Retinal pigment epithelial cell (primary cell): Measurements from ENCODE around the gene TBL1X.

ENCODE experiments used
- DNase-seq: peaks from one replicate; pipeline ENCODE4 v3.0.0-alpha.2; 2010; ENCODE audit warnings: low read depth
- H3K4me3 ChIP-seq: 2 replicates; pipeline ENCODE4 v1.5.1; 2011; ENCODE audit warnings: mild to moderate bottlenecking, low read length, control low read depth, moderate library complexity
- CTCF ChIP-seq: conservative IDR thresholded peaks from 2 replicates; pipeline ENCODE4 v1.5.1; 2011; ENCODE audit warnings: low read depth, low read length, control low read depth, inconsistent platforms

The TBL1X gene

GRCh38 chrX:9706421-9706820 lies 241.6 kb downstream of the TBL1X start:
- no peak for TF ChIP-seq CTCF
- no peak overlapping the region for H3K4me3 ChIP-seq

DNA sequence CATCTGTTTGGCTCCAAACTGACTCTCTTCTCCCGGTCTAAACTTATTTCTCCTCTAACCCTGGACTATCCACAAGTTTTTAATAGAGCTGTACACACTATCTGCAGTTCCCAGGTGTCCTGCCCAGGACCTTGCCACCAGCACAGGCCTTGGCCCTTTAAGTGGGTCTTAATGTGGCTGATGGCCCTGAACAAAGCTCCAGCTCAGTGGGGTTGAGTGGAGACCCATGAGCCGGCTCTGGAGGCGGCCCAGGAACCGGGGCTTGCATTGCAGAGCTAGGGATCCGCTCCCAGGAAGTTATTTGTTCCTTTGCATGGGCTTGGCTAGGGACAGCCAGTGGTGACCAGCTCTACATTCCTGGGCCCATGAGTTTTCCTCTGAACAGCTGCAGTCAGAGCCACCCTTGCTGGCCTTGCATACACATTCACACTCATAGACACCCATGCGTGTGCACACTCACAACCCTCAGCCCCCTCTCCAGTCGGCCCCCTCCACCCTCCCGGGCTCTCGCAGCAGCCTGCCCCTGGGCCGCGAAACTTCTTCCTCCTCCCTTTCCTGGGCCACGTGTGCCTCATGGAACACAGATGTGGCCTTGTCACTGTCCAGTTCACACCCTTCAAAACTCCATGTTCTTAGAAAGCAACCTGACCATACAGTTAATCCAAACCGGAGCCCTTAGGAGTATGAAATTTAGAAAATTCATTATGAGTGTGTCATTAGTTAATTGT lies 242.6 kb downstream of the TBL1X start:
- H3K4me3 ChIP-seq, result no peak overlapping the region
- DNase-seq, result no peak
- TF ChIP-seq CTCF, result no peak

More at GRCh38 chrX:9706421-9706820, 241.6 kb downstream of the TBL1X start:
- DNase-seq, result no peak

DNA sequence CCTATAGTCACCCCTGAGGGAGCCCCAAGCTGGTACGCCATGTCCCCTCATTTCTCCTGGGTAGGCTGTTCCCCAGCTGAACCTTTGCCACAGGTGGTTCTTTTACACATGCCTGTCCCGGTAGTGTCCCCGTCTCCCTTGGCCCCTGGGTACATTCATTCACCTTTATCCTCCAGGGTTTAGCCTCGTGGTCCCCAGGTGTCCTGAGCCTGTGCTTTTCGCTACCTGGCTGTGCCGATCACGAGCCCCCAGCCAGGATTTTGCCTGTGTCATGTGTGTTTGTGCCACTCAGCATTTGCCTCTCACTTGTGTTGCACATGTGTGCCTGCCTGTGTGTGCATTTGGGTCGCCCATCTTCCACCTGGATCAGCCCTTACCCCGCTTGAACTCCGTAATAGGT lies 243.2 kb downstream of the TBL1X start:
- DNase-seq, result no peak
- no peak overlapping the region for H3K4me3 ChIP-seq

DNA sequence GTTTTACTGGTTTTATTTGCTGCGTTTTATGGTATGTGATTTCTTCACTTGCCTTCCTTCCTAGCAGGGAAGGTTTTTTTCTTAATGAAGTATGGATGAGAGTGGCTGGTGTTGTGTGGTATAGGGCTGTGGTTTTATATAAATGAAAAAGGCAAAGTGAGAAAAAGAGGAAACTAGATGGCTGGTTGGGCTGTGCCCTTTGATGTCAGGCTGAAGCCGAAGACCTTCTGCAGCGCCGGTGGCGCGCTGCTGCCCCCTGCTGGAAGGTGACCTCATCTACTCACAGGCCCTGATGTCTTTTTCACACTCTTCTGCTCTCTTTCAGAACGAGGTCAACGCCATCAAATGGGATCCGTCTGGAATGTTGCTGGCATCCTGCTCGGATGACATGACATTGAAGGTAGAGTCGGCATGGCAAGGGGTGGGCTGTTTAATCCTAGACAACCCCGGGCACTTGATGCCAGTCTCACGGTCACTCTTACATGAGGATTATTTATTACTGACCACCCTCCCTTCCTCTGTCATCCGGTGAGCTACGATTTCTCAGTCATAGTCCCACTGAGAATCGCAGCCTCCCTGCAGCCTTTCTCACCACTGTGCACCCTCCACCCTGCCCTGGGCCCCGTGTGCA lies 244.2 kb downstream of the TBL1X start:
- no peak overlapping the region for H3K4me3 ChIP-seq
- TF ChIP-seq CTCF, result peak; percentile 79
- DNase-seq, result peak; percentile 6

More for the DNA sequence above, 243.2 kb downstream of the TBL1X start:
- TF ChIP-seq CTCF, result no peak

DNA sequence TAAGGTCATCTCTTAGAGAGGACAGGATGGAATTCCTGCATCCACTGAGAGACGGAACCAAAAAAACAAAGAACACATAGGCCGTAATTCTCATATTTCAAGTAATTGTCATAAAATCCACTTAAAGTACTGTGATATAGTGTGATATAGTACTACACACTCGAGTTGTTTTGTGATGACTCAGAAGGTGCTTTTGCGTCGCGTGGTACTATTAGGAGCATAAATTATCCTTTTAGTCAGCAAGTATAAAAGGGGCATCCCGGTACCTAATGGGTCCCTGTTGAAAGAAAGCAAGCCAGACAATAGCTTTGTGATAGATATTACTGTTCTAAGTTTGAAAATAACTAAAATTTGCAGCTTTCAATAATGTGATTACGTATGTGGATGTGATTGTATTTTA lies 245.5 kb downstream of the TBL1X start:
- TF ChIP-seq CTCF, result no peak
- DNase-seq, result no peak
- H3K4me3 ChIP-seq, result no peak overlapping the region

DNA sequence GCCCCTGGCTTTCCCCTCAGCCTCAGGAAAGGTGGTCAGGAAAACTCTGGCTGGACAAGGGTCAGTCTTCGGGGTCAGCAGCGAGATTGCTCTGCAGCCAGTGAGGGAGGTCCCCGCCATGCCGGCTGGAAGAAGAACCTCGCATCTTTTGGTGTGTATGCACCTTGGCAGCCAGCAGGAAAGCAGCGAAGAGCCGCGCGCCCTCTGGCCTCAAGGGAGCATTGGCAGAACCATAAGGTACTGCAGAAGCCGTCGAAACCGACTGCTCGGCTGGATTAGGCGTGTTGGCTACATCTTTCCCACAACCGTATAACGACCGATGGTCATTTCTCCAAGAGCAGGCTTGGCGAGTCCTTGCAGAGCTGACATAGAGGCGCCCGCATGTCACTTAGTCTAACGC lies 252.5 kb downstream of the TBL1X start:
- no peak for DNase-seq
- no peak for TF ChIP-seq CTCF
- no peak overlapping the region for H3K4me3 ChIP-seq

GRCh38 chrX:9724711-9725110 lies 259.9 kb downstream of the TBL1X start:
- no peak for TF ChIP-seq CTCF
- DNase-seq, result no peak
- no peak overlapping the region for H3K4me3 ChIP-seq
